Activated CD8-positive, alpha-beta T cell treated with anti-CD3 and anti-CD28 coated beads for 36 hours (primary cell): Measurements from ENCODE around the gene ATP4B. TPM values are rescaled to one million over a fixed set of nuclear protein-coding genes. Genes with fewer than 3 reads are reported as not detected.

Experiments
- ATAC-seq: fragments of 200-7000 bp; cut with Tn5 transposase; one replicate; pipeline ENCODE4 v1.10.0; 2021; ENCODE audit warnings: mild to moderate bottlenecking, moderate library complexity
- CTCF ChIA-PET: fragments of 350-600 bp; sonication (Branson Sonifier 250); formaldehyde crosslinking; loops from one replicate; lab custom pipeline; 2021; ENCODE audit warnings: antibody characterized with exemption; lab: Charles Lee
- POLR2A ChIA-PET: fragments of 350-600 bp; sonication (Branson Sonifier 250); formaldehyde crosslinking; loops from one replicate; lab custom pipeline; 2021; ENCODE audit warnings: antibody characterized with exemption; lab: Charles Lee
- DNase-seq: peaks from one replicate; pipeline ENCODE4 v3.0.0-alpha.2; 2020
- H3K27ac Mint-ChIP-seq: one replicate; pipeline ENCODE4 v1.8.0; 2021; ENCODE audit warnings: mild to moderate bottlenecking, mixed read lengths
- H3K27me3 Mint-ChIP-seq: one replicate; pipeline ENCODE4 v1.8.0; 2021; ENCODE audit warnings: mixed read lengths
- H3K36me3 Mint-ChIP-seq: one replicate; pipeline ENCODE4 v1.8.0; 2021; ENCODE audit warnings: low read depth, mixed read lengths
- H3K4me1 Mint-ChIP-seq: one replicate; pipeline ENCODE4 v1.8.0; 2021; ENCODE audit warnings: low read depth, mixed read lengths
- H3K4me3 Mint-ChIP-seq: one replicate; pipeline ENCODE4 v1.8.0; 2021; ENCODE audit warnings: mild to moderate bottlenecking, moderate library complexity, mixed read lengths
- H3K9me3 Mint-ChIP-seq: one replicate; pipeline ENCODE4 v1.8.0; 2021; ENCODE audit warnings: mixed read lengths
- intact Hi-C: fragments of 100-400 bp; cut with micrococcal nuclease; formaldehyde crosslinking; loops from one replicate; pipeline ENCODE4 v1.10.0; 2022
- total RNA-seq, 2 experiments: library from RNA; stranded (reverse); gene quantifications; one replicate each; pipeline ENCODE4 v1.2.3, GENCODE V29; 2021
- TF ChIP-seq, protein P1 (sequence below): fragments of 200-600 bp; IDR thresholded peaks from one replicate; pipeline ENCODE4 v1.8.0; 2022; ENCODE audit warnings: antibody characterized with exemption, mild to moderate bottlenecking

Gene ATP4B
- total RNA-seq, 2 experiments from 2014 or later: not detected

DNA sequence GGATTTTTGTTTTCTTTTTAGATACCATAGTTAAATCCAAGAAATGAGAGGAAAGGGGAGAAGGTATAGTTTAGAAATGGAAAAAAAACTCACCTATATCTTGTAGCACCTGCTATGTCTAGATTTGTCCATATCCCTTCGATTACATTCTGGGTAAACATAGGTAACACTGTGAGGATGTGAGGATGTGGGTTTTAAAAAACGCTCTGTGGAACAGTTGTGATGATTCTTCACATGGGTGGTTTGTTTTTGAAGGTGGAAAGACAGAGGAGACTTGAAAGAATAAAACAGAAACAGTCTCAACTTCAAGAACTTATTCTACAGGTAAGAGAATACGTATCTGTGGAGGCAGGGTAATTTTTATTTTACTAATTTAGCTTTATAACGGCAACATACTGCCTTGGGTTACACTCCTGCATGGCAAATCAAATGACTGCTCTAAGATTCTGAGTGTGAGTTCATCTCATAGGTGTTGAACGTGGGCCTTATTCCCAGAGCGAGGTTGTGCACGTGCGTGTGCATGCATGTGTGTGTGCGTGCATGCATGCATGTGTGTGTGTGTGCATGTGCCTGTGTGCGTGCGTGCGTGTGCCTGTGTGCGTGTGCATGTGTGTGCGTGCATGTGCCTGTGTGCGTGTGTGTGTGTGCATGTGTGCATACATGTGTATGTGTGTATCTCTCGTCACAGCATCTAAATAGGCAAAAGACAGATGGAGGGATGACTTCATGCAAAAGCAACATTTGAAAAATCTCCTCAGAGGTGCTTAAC is 23.5 kb downstream of the ATP4B start:
- ATAC-seq: no peak
- no peak overlapping the region for H3K27ac Mint-ChIP-seq
- TF ChIP-seq, protein P1, sequence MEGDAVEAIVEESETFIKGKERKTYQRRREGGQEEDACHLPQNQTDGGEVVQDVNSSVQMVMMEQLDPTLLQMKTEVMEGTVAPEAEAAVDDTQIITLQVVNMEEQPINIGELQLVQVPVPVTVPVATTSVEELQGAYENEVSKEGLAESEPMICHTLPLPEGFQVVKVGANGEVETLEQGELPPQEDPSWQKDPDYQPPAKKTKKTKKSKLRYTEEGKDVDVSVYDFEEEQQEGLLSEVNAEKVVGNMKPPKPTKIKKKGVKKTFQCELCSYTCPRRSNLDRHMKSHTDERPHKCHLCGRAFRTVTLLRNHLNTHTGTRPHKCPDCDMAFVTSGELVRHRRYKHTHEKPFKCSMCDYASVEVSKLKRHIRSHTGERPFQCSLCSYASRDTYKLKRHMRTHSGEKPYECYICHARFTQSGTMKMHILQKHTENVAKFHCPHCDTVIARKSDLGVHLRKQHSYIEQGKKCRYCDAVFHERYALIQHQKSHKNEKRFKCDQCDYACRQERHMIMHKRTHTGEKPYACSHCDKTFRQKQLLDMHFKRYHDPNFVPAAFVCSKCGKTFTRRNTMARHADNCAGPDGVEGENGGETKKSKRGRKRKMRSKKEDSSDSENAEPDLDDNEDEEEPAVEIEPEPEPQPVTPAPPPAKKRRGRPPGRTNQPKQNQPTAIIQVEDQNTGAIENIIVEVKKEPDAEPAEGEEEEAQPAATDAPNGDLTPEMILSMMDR: no peak

DNA sequence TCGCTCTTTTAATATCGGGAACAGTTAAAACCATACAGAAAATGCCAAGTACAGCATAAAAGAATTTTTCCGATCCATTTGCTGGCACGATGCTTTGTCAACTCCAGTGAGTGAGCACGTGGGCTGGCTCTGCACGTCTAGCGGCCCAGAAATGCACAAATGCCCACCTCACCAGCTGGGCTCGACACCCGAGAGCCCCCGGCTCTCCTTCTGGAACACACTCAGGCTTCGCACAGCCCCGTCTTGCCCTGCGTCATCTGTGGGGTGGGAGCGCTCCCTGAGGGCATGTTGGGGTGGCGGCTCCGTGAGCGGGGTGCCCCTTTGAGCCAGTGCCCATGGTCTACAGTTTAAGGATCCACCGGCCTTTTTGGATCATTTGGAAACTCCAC is 24.5 kb downstream of the ATP4B start:
- H3K4me3 Mint-ChIP-seq: no peak overlapping the region
- intact Hi-C loops: no loop called here
- ChIA-PET CTCF (no interaction called here), POLR2A (no interaction called here)
- TF ChIP-seq, protein P1: no peak
- H3K27me3 Mint-ChIP-seq: no peaks in the 10 kb centered on the region
- ATAC-seq (no peak), DNase-seq (no peak)
- H3K9me3 Mint-ChIP-seq: no peaks in the 10 kb centered on the region
- H3K4me1 Mint-ChIP-seq: peaks cover 22% of the 10 kb centered on the region
- no peak overlapping the region for H3K27ac Mint-ChIP-seq
- peaks cover 72% of the 10 kb centered on the region for H3K36me3 Mint-ChIP-seq

More for the DNA sequence above, 23.5 kb downstream of the ATP4B start:
- ChIA-PET CTCF (no interaction called here), POLR2A (no interaction called here)
- H3K36me3 Mint-ChIP-seq: peaks cover 75% of the 10 kb centered on the region
- H3K9me3 Mint-ChIP-seq: no peaks in the 10 kb centered on the region
- intact Hi-C loops: no loop called here
- H3K27me3 Mint-ChIP-seq: no peaks in the 10 kb centered on the region
- peaks cover 22% of the 10 kb centered on the region for H3K4me1 Mint-ChIP-seq
- no peak overlapping the region for H3K4me3 Mint-ChIP-seq
- DNase-seq: no peak

- Mint-ChIP-seq H3K27me3 (no peaks in the 10 kb centered on the region), H3K36me3 (peaks cover 72% of the 10 kb centered on the region), H3K9me3 (no peaks in the 10 kb centered on the region), H3K4me1 (peaks cover 22% of the 10 kb centered on the region), H3K4me3 (no peak overlapping the region), H3K27ac (no peak overlapping the region)
- intact Hi-C loops: no loop called here
- ATAC-seq (no peak), DNase-seq (no peak)
- POLR2A ChIA-PET: no interaction called here
- CTCF ChIA-PET: no interaction called here
- TF ChIP-seq, protein P1: no peak
Observed at GRCh38 chr13:113632706-113633484, 25.1 kb downstream of the ATP4B start.

- no peaks in the 10 kb centered on the region for H3K9me3 Mint-ChIP-seq
- H3K4me3 Mint-ChIP-seq: no peak overlapping the region
- no peak for DNase-seq
- POLR2A ChIA-PET: no interaction called here
- intact Hi-C loops: no loop called here
- peaks cover 22% of the 10 kb centered on the region for H3K4me1 Mint-ChIP-seq
- CTCF ChIA-PET: no interaction called here
- no peaks in the 10 kb centered on the region for H3K27me3 Mint-ChIP-seq
- TF ChIP-seq, protein P1: no peak
- H3K36me3 Mint-ChIP-seq: peaks cover 68% of the 10 kb centered on the region
- no peak for ATAC-seq
- no peak overlapping the region for H3K27ac Mint-ChIP-seq
Observed at GRCh38 chr13:113631341-113632095, 26.5 kb downstream of the ATP4B start.
